Activated naive CD4-positive, alpha-beta T cell treated with anti-CD3 and anti-CD28 coated beads, Interleukin-2, amount 10 ng/mL, durations not matched to agents 7 days and 5 days (primary cell): Measurements from ENCODE around the gene MLF1.

Experiments used
- CTCF ChIA-PET: fragments of 350-600 bp; sonication (Branson Sonifier 250); formaldehyde crosslinking; loops from one replicate; lab custom pipeline; 2021; ENCODE audit warnings: antibody characterized with exemption; lab: Charles Lee
- DNase-seq: peaks from one replicate; pipeline ENCODE4 v3.0.0-alpha.2; 2020
- H3K27ac Mint-ChIP-seq: one replicate; pipeline ENCODE4 v1.8.0; 2021; ENCODE audit warnings: mild to moderate bottlenecking, moderate library complexity, mixed read lengths
- H3K27me3 Mint-ChIP-seq: one replicate; pipeline ENCODE4 v1.8.0; 2021; ENCODE audit warnings: mild to moderate bottlenecking, mixed read lengths
- H3K36me3 Mint-ChIP-seq: one replicate; pipeline ENCODE4 v1.8.0; 2021; ENCODE audit warnings: mixed read lengths
- H3K4me1 Mint-ChIP-seq: one replicate; pipeline ENCODE4 v1.8.0; 2021; ENCODE audit warnings: mixed read lengths
- H3K4me3 Mint-ChIP-seq: one replicate; pipeline ENCODE4 v1.8.0; 2021; ENCODE audit warnings: mild to moderate bottlenecking, moderate library complexity, mixed read lengths
- H3K9me3 Mint-ChIP-seq: one replicate; pipeline ENCODE4 v1.8.0; 2021; ENCODE audit warnings: mixed read lengths

Gene MLF1

GRCh38 chr3:158562674-158563073, 8.3 kb upstream of the MLF1 start:
- no peaks in the 10 kb centered on the region for H3K4me1 Mint-ChIP-seq
- no peaks in the 10 kb centered on the region for H3K36me3 Mint-ChIP-seq
- no peak overlapping the region for H3K27ac Mint-ChIP-seq
- H3K27me3 Mint-ChIP-seq, result no peaks in the 10 kb centered on the region
- DNase-seq, result no peak
- H3K9me3 Mint-ChIP-seq, result no peaks in the 10 kb centered on the region
- CTCF ChIA-PET, result no interaction called here
- H3K4me3 Mint-ChIP-seq, result no peak overlapping the region

GRCh38 chr3:158563076-158563475, 7.9 kb upstream of the MLF1 start:
- no peaks in the 10 kb centered on the region for H3K36me3 Mint-ChIP-seq
- DNase-seq, result no peak
- H3K27ac Mint-ChIP-seq, result no peak overlapping the region
- no peak overlapping the region for H3K4me3 Mint-ChIP-seq
- H3K27me3 Mint-ChIP-seq, result no peaks in the 10 kb centered on the region
- H3K9me3 Mint-ChIP-seq, result no peaks in the 10 kb centered on the region
- H3K4me1 Mint-ChIP-seq, result no peaks in the 10 kb centered on the region
- CTCF ChIA-PET, result no interaction called here

GRCh38 chr3:158565076-158565475, 5.9 kb upstream of the MLF1 start:
- H3K9me3 Mint-ChIP-seq, result no peaks in the 10 kb centered on the region
- peaks cover 13% of the 10 kb centered on the region for H3K27me3 Mint-ChIP-seq
- no peaks in the 10 kb centered on the region for H3K36me3 Mint-ChIP-seq
- no peaks in the 10 kb centered on the region for H3K4me1 Mint-ChIP-seq
- DNase-seq, result no peak
- no peak overlapping the region for H3K4me3 Mint-ChIP-seq
- CTCF ChIA-PET, result no interaction called here
- no peak overlapping the region for H3K27ac Mint-ChIP-seq

- Mint-ChIP-seq H3K4me3 (no peak overlapping the region), H3K4me1 (peaks cover 12% of the 10 kb centered on the region), H3K9me3 (no peaks in the 10 kb centered on the region), H3K36me3 (no peaks in the 10 kb centered on the region), H3K27me3 (peaks cover 37% of the 10 kb centered on the region), H3K27ac (no peak overlapping the region)
- no peak for DNase-seq
- CTCF ChIA-PET, result interaction anchor here (0.7 to 1.3 kb wide), 2 partner anchors 15 to 417 kb away, joined by 3 read pairs; no protein-coding TSS in a partner anchor
Observed at GRCh38 chr3:158568784-158569183, 2.2 kb upstream of the MLF1 start.

GRCh38 chr3:158569794-158570193, 1.2 kb upstream of the MLF1 start:
- Mint-ChIP-seq H3K9me3 (no peaks in the 10 kb centered on the region), H3K4me1 (peaks cover 12% of the 10 kb centered on the region), H3K36me3 (no peaks in the 10 kb centered on the region), H3K4me3 (no peak overlapping the region), H3K27ac (no peak overlapping the region), H3K27me3 (peaks cover 37% of the 10 kb centered on the region)
- DNase-seq, result no peak
- CTCF ChIA-PET, result interaction anchor here (1.3 to 1.4 kb wide), 3 partner anchors 16 to 103 kb away, joined by 3 to 4 read pairs (median 3); partner anchors contain the start of gene LXN

- CTCF ChIA-PET, result no interaction called here
- H3K9me3 Mint-ChIP-seq, result no peaks in the 10 kb centered on the region
- H3K4me3 Mint-ChIP-seq, result no peak overlapping the region
- no peaks in the 10 kb centered on the region for H3K36me3 Mint-ChIP-seq
- H3K4me1 Mint-ChIP-seq, result peaks cover 12% of the 10 kb centered on the region
- H3K27me3 Mint-ChIP-seq, result peaks cover 37% of the 10 kb centered on the region
- DNase-seq, result no peak
- H3K27ac Mint-ChIP-seq, result no peak overlapping the region
Observed at GRCh38 chr3:158571969-158572765, 1.2 kb downstream of the MLF1 start.

GRCh38 chr3:158572766-158573060, 1.7 kb downstream of the MLF1 start:
- H3K9me3 Mint-ChIP-seq, result no peaks in the 10 kb centered on the region
- H3K4me3 Mint-ChIP-seq, result no peak overlapping the region
- CTCF ChIA-PET, result no interaction called here
- no peak for DNase-seq
- H3K27ac Mint-ChIP-seq, result no peak overlapping the region
- H3K36me3 Mint-ChIP-seq, result no peaks in the 10 kb centered on the region
- peaks cover 12% of the 10 kb centered on the region for H3K4me1 Mint-ChIP-seq
- H3K27me3 Mint-ChIP-seq, result peaks cover 37% of the 10 kb centered on the region

- CTCF ChIA-PET, result no interaction called here
- H3K27me3 Mint-ChIP-seq, result peaks cover 37% of the 10 kb centered on the region
- DNase-seq, result no peak
- H3K4me1 Mint-ChIP-seq, result peaks cover 12% of the 10 kb centered on the region
- no peak overlapping the region for H3K4me3 Mint-ChIP-seq
- H3K9me3 Mint-ChIP-seq, result no peaks in the 10 kb centered on the region
- H3K36me3 Mint-ChIP-seq, result no peaks in the 10 kb centered on the region
- no peak overlapping the region for H3K27ac Mint-ChIP-seq
Observed at GRCh38 chr3:158573714-158574113, 2.7 kb downstream of the MLF1 start.

GRCh38 chr3:158574646-158575045, 3.7 kb downstream of the MLF1 start:
- H3K36me3 Mint-ChIP-seq, result no peaks in the 10 kb centered on the region
- H3K9me3 Mint-ChIP-seq, result no peaks in the 10 kb centered on the region
- DNase-seq, result no peak
- peaks cover 28% of the 10 kb centered on the region for H3K27me3 Mint-ChIP-seq
- peaks cover 12% of the 10 kb centered on the region for H3K4me1 Mint-ChIP-seq
- no peak overlapping the region for H3K4me3 Mint-ChIP-seq
- CTCF ChIA-PET, result no interaction called here
- no peak overlapping the region for H3K27ac Mint-ChIP-seq

- H3K36me3 Mint-ChIP-seq, result no peaks in the 10 kb centered on the region
- no peaks in the 10 kb centered on the region for H3K27me3 Mint-ChIP-seq
- no peaks in the 10 kb centered on the region for H3K9me3 Mint-ChIP-seq
- no peak for DNase-seq
- no peaks in the 10 kb centered on the region for H3K4me1 Mint-ChIP-seq
- CTCF ChIA-PET, result no interaction called here
- H3K27ac Mint-ChIP-seq, result no peak overlapping the region
- no peak overlapping the region for H3K4me3 Mint-ChIP-seq
Observed at GRCh38 chr3:158590223-158590622, 19.2 kb downstream of the MLF1 start.

GRCh38 chr3:158600787-158601186, 29.8 kb downstream of the MLF1 start:
- Mint-ChIP-seq H3K27ac (no peak overlapping the region), H3K4me1 (no peaks in the 10 kb centered on the region), H3K27me3 (no peaks in the 10 kb centered on the region), H3K9me3 (no peaks in the 10 kb centered on the region), H3K4me3 (no peak overlapping the region), H3K36me3 (no peaks in the 10 kb centered on the region)
- CTCF ChIA-PET, result no interaction called here
- DNase-seq, result no peak

- no peak overlapping the region for H3K27ac Mint-ChIP-seq
- CTCF ChIA-PET, result no interaction called here
- no peaks in the 10 kb centered on the region for H3K9me3 Mint-ChIP-seq
- H3K4me1 Mint-ChIP-seq, result no peaks in the 10 kb centered on the region
- H3K27me3 Mint-ChIP-seq, result no peaks in the 10 kb centered on the region
- no peak overlapping the region for H3K4me3 Mint-ChIP-seq
- H3K36me3 Mint-ChIP-seq, result no peaks in the 10 kb centered on the region
- DNase-seq, result no peak
Observed at GRCh38 chr3:158602227-158602626, 31.2 kb downstream of the MLF1 start.

GRCh38 chr3:158617982-158618875, 47.2 kb downstream of the MLF1 start:
- Mint-ChIP-seq H3K4me1 (no peaks in the 10 kb centered on the region), H3K9me3 (peaks cover 8% of the 10 kb centered on the region), H3K27me3 (no peaks in the 10 kb centered on the region), H3K36me3 (no peaks in the 10 kb centered on the region), H3K4me3 (no peak overlapping the region), H3K27ac (no peak overlapping the region)
- no peak for DNase-seq
- CTCF ChIA-PET, result no interaction called here

GRCh38 chr3:158625881-158626280, 54.9 kb downstream of the MLF1 start:
- CTCF ChIA-PET, result no interaction called here
- no peak for DNase-seq
- Mint-ChIP-seq H3K36me3 (no peaks in the 10 kb centered on the region), H3K4me1 (no peaks in the 10 kb centered on the region), H3K9me3 (peaks cover 6% of the 10 kb centered on the region), H3K4me3 (no peak overlapping the region), H3K27ac (no peak overlapping the region), H3K27me3 (no peaks in the 10 kb centered on the region)

- no peaks in the 10 kb centered on the region for H3K4me1 Mint-ChIP-seq
- no peak overlapping the region for H3K27ac Mint-ChIP-seq
- no peaks in the 10 kb centered on the region for H3K36me3 Mint-ChIP-seq
- no peak for DNase-seq
- peaks cover 4% of the 10 kb centered on the region for H3K27me3 Mint-ChIP-seq
- no peak overlapping the region for H3K4me3 Mint-ChIP-seq
- CTCF ChIA-PET, result no interaction called here
- H3K9me3 Mint-ChIP-seq, result peaks cover 1% of the 10 kb centered on the region
Observed at GRCh38 chr3:158631981-158632380, 61.0 kb downstream of the MLF1 start.
